Esophagus muscularis mucosa (tissue), 4 donors: Measurements from ENCODE around the gene RCAN1. TPM values are rescaled to one million over a fixed set of nuclear protein-coding genes. Genes with fewer than 3 reads are reported as not detected.
"Not testable (repeated sequence)": the region's sequence is repeated elsewhere in the genome, so short reads cannot be mapped to it uniquely, and the experiment has no call there.

Experiments used
- DNase-seq: peaks from one replicate; pipeline ENCODE4 v3.0.0-alpha.2; 2017; ENCODE audit errors: extremely low spot score
- H3K27ac ChIP-seq, 4 donors: fragments of 200-600 bp; sonication (generic); replicated peaks in 1 of 4; 1 replicate in 3 of 4; 2 replicates in 1 of 4; pipeline ENCODE4 v1.5.1; 2016 to 2019; ENCODE audit warnings: mild to moderate bottlenecking in 1 of 4
- H3K27me3 ChIP-seq, 4 donors: fragments of 200-600 bp; sonication (generic); one replicate each; pipeline versions ENCODE4 v1.5.1 to v1.6.0; 2016 to 2019
- H3K36me3 ChIP-seq, 4 donors: fragments of 200-600 bp; sonication (generic); one replicate each; pipeline ENCODE4 v1.5.1; 2016 to 2019
- H3K4me1 ChIP-seq, 4 donors: fragments of 200-600 bp; sonication (generic); one replicate each; pipeline ENCODE4 v1.5.1; 2016 to 2019
- H3K4me3 ChIP-seq, 4 donors: fragments of 200-600 bp; sonication (generic); 1 replicate in 2 of 4; 2 replicates in 2 of 4; pipeline ENCODE4 v1.5.1; 2016 to 2019; ENCODE audit warnings: mild to moderate bottlenecking in 4 of 4, moderate library complexity in 1 of 4
- H3K9me3 ChIP-seq, 4 donors: fragments of 200-600 bp; sonication (generic); 1 replicate in 3 of 4; 2 replicates in 1 of 4; pipeline ENCODE4 v1.5.1; 2016 to 2019
- EP300 ChIP-seq: sonication (generic); formaldehyde crosslinking; IDR thresholded peaks from one replicate; pipeline ENCODE4 v1.6.1; 2017; ENCODE audit warnings: antibody characterized with exemption
- POLR2A ChIP-seq: fragments of 450-650 bp; IDR thresholded peaks from one replicate; pipeline ENCODE4 v1.6.1; 2017; ENCODE audit warnings: antibody characterized with exemption, moderate library complexity, mild to moderate bottlenecking, low read depth
- POLR2AphosphoS5 ChIP-seq, 2 donors: sonication (generic); formaldehyde crosslinking; IDR thresholded peaks; one replicate each; pipeline ENCODE4 v1.6.1; 2017; ENCODE audit warnings: antibody characterized with exemption in 2 of 2
- WGBS: methylation state at CpG from one replicate; pipeline ENCODE4 v1.1.5; 2018; 5-methylcytosine and 5-hydroxymethylcytosine counted together
- intact Hi-C: fragments of 100-400 bp; cut with DNase I; formaldehyde crosslinking; loops from one replicate; pipeline ENCODE4 v1.15.1; 2023
- total RNA-seq, 4 donors: library from RNA; depleted of rRNA; stranded (reverse); fragments of >200 nt; gene quantifications; one replicate each; pipeline versions ENCODE4 v1.1.0 to v1.2.1, GENCODE V29; 2016
- TF ChIP-seq, protein P1 (sequence below), 3 experiments: fragments of 200-600 bp in 2 of 3; fragments of 450-650 bp in 1 of 3; sonication (generic) in 2 of 3; IDR thresholded peaks; one replicate each; pipeline ENCODE4 v1.5.1; 2017 to 2019; ENCODE audit warnings: antibody characterized with exemption in 3 of 3, mild to moderate bottlenecking in 2 of 3, moderate library complexity in 1 of 3

The RCAN1 gene
- total RNA-seq, 4 donors from 2014 or later, result 32.4 to 58.8 (median 37.9) TPM

DNA sequence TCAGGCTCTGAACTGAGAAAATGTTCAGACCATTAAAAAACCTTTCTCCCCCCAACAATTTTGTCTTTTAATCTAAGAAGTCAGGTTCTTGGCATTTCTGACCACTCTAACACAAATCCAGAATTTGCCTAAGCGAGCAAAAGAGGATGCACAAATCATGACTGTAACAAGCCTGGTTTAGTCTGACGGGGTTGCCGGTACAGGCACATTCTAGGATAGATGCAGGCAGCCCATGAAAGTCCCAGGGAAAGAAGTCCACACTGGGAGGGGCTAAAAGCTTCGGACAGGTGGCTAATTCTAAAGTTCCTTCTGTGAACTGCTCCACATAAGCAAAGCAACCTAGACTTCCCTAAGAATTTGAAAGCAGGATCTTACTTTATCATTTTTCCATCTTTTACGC is 54.9 kb downstream of the RCAN1 start:
- no peaks in the 10 kb centered on the region for H3K36me3 ChIP-seq
- TF ChIP-seq, protein P1, sequence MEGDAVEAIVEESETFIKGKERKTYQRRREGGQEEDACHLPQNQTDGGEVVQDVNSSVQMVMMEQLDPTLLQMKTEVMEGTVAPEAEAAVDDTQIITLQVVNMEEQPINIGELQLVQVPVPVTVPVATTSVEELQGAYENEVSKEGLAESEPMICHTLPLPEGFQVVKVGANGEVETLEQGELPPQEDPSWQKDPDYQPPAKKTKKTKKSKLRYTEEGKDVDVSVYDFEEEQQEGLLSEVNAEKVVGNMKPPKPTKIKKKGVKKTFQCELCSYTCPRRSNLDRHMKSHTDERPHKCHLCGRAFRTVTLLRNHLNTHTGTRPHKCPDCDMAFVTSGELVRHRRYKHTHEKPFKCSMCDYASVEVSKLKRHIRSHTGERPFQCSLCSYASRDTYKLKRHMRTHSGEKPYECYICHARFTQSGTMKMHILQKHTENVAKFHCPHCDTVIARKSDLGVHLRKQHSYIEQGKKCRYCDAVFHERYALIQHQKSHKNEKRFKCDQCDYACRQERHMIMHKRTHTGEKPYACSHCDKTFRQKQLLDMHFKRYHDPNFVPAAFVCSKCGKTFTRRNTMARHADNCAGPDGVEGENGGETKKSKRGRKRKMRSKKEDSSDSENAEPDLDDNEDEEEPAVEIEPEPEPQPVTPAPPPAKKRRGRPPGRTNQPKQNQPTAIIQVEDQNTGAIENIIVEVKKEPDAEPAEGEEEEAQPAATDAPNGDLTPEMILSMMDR (IDR thresholded peaks at IDR 0.05), result no peak
- TF ChIP-seq EP300 (no peak), POLR2AphosphoS5 (IDR thresholded peaks at IDR 0.05) (no peak), POLR2A (no peak)
- intact Hi-C loops, result no loop called here
- DNase-seq, result no peak
- H3K4me1 ChIP-seq, result peaks cover 9 to 15% (median 14%) of the 10 kb centered on the region in 4 donors
- H3K27ac ChIP-seq, result peak overlapping the region in 1 of 4 donors; percentile 50
- 83% methylated on average over 5 of the region's 5 CpGs for WGBS
- H3K27me3 ChIP-seq, result no peaks in the 10 kb centered on the region
- H3K9me3 ChIP-seq, result no peaks in the 10 kb centered on the region
- no peak overlapping the region for H3K4me3 ChIP-seq

DNA sequence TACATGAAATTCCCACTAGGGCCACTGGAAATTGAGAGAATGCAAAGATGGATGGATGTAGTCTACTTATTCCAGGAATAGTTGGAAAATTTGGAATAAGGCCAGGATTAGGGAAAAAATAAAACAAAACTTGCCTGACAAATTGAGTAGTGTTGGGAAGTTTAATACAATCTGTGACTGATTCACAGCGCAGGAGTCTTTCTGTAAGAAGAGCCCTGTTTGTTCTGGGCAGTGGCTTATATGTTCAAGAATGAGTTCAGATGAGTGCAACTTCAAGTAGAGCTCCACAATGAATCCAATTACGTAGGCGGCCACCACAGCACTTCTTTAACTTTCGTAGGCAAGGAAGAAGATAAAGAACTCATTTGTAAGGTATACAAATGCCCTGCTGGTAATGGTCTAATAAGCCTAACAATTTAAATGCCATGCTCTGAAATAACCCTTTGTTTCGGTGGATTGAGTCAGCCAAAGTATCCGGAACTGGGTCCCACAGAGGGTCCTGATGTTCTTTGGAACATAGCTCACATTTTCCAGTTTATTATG is 55.8 kb downstream of the RCAN1 start:
- Histone ChIP-seq H3K27ac (peak overlapping the region in 2 of 4 donors; percentile 25 to 50), H3K9me3 (no peaks in the 10 kb centered on the region), H3K4me3 (no peak overlapping the region), H3K36me3 (no peaks in the 10 kb centered on the region), H3K27me3 (no peaks in the 10 kb centered on the region), H3K4me1 (peaks cover 4 to 10% (median 8%) of the 10 kb centered on the region in 4 donors)
- TF ChIP-seq EP300 (no peak), POLR2A (no peak), POLR2AphosphoS5 (IDR thresholded peaks at IDR 0.05) (no peak)
- TF ChIP-seq, protein P1 (IDR thresholded peaks at IDR 0.05), result no peak
- intact Hi-C loops, result no loop called here
- 76% methylated on average over 6 of the region's 6 CpGs for WGBS
- no peak for DNase-seq

DNA sequence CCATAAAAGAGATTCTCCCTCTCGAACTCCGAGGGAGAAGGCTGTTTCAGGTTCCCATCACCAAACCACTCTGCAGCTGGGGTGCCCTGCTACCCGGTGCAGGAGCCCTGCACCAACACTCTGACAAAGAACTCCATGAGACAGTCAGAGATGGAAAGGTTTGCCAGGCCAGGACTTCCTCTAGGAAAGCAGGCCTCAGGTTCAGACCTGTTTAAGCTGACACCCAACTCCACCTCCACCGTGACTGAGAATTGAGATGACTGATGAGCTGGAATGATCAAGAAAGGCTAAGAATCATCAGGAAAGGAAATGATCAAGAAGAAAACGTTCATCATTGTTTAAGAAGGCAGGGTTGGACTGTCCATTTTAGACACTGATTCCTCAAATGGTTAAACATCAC is 56.7 kb downstream of the RCAN1 start:
- peak overlapping the region in 2 of 4 donors; percentile 25 to 50 for H3K27ac ChIP-seq
- WGBS, result 92% methylated on average over 5 of the region's 5 CpGs
- no peaks in the 10 kb centered on the region for H3K27me3 ChIP-seq
- TF ChIP-seq POLR2AphosphoS5 (IDR thresholded peaks at IDR 0.05), result no peak
- TF ChIP-seq, protein P1 (IDR thresholded peaks at IDR 0.05), result no peak
- no peak for TF ChIP-seq POLR2A
- no peak for TF ChIP-seq EP300
- DNase-seq, result no peak
- H3K4me3 ChIP-seq, result no peak overlapping the region
- H3K4me1 ChIP-seq, result peaks cover 9 to 19% (median 13%) of the 10 kb centered on the region in 4 donors
- intact Hi-C loops, result no loop called here
- H3K36me3 ChIP-seq, result no peaks in the 10 kb centered on the region
- H3K9me3 ChIP-seq, result no peaks in the 10 kb centered on the region

DNA sequence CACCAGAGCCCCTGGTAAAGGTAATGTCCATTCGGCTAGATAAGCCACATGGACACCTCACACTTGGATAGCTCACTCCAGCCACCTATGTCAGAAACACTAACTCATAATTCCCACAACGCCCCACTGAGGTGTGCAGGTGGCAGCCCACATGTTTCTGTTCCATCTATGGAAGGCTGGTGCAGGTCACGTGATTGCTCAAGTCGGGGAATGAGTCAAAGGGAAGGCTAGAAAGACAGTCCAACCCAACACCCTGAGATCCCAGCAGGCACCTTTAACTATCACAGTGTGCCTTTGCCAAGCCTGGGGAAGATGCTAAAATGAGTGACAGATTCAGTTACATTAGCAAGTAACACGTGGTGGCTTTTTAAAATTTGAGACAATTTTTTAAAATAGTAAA is 57.7 kb downstream of the RCAN1 start:
- WGBS, result 93% methylated on average over 5 of the region's 5 CpGs
- Histone ChIP-seq H3K4me3 (no peak overlapping the region), H3K36me3 (no peaks in the 10 kb centered on the region), H3K27ac (no peak overlapping the region), H3K9me3 (no peaks in the 10 kb centered on the region), H3K27me3 (no peaks in the 10 kb centered on the region), H3K4me1 (peaks cover 13 to 28% (median 22%) of the 10 kb centered on the region in 4 donors)
- intact Hi-C loops, result no loop called here
- no peak for DNase-seq
- TF ChIP-seq, protein P1 (IDR thresholded peaks at IDR 0.05), result no peak
- TF ChIP-seq EP300 (no peak), POLR2A (no peak), POLR2AphosphoS5 (IDR thresholded peaks at IDR 0.05) (no peak)

DNA sequence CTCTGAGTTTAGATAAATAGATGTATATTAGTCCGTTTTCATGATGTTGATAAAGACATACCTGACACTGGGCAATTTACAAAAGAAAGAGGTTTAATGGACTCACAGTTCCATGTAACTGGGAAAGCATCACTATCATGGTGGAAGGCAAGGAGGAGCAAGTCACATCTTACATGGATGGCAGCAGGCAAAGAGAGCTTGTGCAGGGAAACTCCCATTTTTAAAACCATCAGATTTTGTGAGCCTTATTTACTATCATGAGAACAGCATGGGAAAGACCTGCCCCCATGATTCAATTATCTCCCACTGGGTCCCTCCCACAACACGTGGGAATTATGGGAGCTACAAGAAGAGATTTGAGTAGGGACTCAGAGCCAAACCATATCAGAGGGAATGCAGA is 60.2 kb downstream of the RCAN1 start:
- H3K36me3 ChIP-seq, H3K27ac ChIP-seq, intact Hi-C loops, DNase-seq, H3K4me3 ChIP-seq, H3K9me3 ChIP-seq, H3K27me3 ChIP-seq: not testable (repeated sequence)
- WGBS, result 89% methylated on average over 2 of the region's 2 CpGs
- H3K4me1 ChIP-seq, result peaks cover 13 to 29% (median 23%) of the 10 kb centered on the region in 4 donors
